Neural cell (in vitro differentiated cells): ENCODE measurements around the gene YTHDF2.

Experiments used
- CTCF ChIP-seq: fragments of 450-650 bp; IDR thresholded peaks from 2 replicates; pipeline ENCODE4 v1.5.1; 2014; ENCODE audit warnings: antibody characterized with exemption, mild to moderate bottlenecking, moderate library complexity; ENCODE audit not compliant: poor library complexity, severe bottlenecking
- EP300 ChIP-seq: fragments of 450-650 bp; conservative IDR thresholded peaks from 2 replicates; pipeline ENCODE4 v1.6.1; 2014; ENCODE audit warnings: antibody characterized with exemption, mild to moderate bottlenecking, moderate library complexity; ENCODE audit not compliant: poor library complexity, severe bottlenecking
- EZH2 ChIP-seq: fragments of 200-600, 300-800 bp; shearing (Covaris generic), sonication (generic); IDR thresholded peaks from 2 replicates; pipeline ENCODE4 v1.6.1; 2014; ENCODE audit warnings: antibody characterized with exemption, low read length, borderline replicate concordance, mild to moderate bottlenecking; ENCODE audit not compliant: insufficient read depth, poor library complexity, severe bottlenecking
- POLR2AphosphoS5 ChIP-seq: IDR thresholded peaks from 2 replicates; pipeline ENCODE4 v1.6.1; 2012
- RAD21 ChIP-seq: fragments of 450-650 bp; conservative IDR thresholded peaks from 2 replicates; pipeline ENCODE4 v1.6.1; 2014; ENCODE audit warnings: antibody characterized with exemption, mild to moderate bottlenecking, moderate library complexity
- SMC3 ChIP-seq: fragments of 450-650 bp; conservative IDR thresholded peaks from 2 replicates; pipeline ENCODE4 v1.6.1; 2014; ENCODE audit warnings: antibody characterized with exemption, mild to moderate bottlenecking, moderate library complexity; ENCODE audit not compliant: poor library complexity

GRCh38 chr1:28755701-28756100 lies 19.0 kb downstream of the YTHDF2 start:
- no peak for TF ChIP-seq POLR2AphosphoS5
- TF ChIP-seq CTCF: no peak
- TF ChIP-seq EZH2: no peak
- TF ChIP-seq EP300: no peak
- no peak for TF ChIP-seq SMC3
- no peak for TF ChIP-seq RAD21
